ENCODE results near the gene DHCR7. TPM values are rescaled to one million over a fixed set of nuclear protein-coding genes. Genes with fewer than 3 reads are reported as not detected.

DHCR7 gene
- polyA plus RNA-seq, 1 of the 3 experiments (the other 2 are of a cell fraction): 21.4 TPM

- Histone ChIP-seq H3K27me3 (ENCODE audit: insufficient read depth) (no peaks in the 10 kb centered on the region), H3K4me2 (no peak overlapping the region), H3K9me3 (no peaks in the 10 kb centered on the region), H3K9me2 (no peaks in the 10 kb centered on the region), H2AFZ (ENCODE audit: low read depth) (no peak overlapping the region), H3K27ac (ENCODE audit: low read depth in 2 of 2, low read length in 1 of 2) (no peak overlapping the region), H3K36me3 (replicated peaks in 1 of 2; ENCODE audit: control insufficient read depth in 1 of 2, insufficient read depth in 2 of 2, low read length in 1 of 2) (peaks cover 19 to 50% of the 10 kb centered on the region in 2 experiments), H3K79me2 (ENCODE audit: insufficient read depth) (no peaks in the 10 kb centered on the region), H3K4me3 (ENCODE audit: low read depth in 2 of 2, low read length in 1 of 2) (no peak overlapping the region), H3F3A (replicated peaks; ENCODE audit: insufficient read depth) (peaks cover 3% of the 10 kb centered on the region), H3K9ac (no peak overlapping the region), H4K20me1 (ENCODE audit: insufficient read depth) (no peaks in the 10 kb centered on the region), H3K4me1 (ENCODE audit: control insufficient read depth in 1 of 2, insufficient read depth in 2 of 2, low read depth in 1 of 2, low read length in 1 of 2) (peaks cover 7 to 10% of the 10 kb centered on the region in 2 experiments; a peak in 3 of 4 replicates)
- POLR2A ChIA-PET: no interaction called here
- CTCF ChIA-PET: interaction anchor here (1.5 kb wide), 1 partner anchor 97 kb away, joined by 5 read pairs; no protein-coding TSS in a partner anchor
- TF ChIP-seq GATA2 (CRISPR knock-in tag; IDR thresholded peaks at IDR 0.05) (no peak), PBX3 (IDR thresholded peaks at IDR 0.05) (no peak), YY1 (IDR thresholded peaks at IDR 0.05; ENCODE audit: low read depth) (no peak), CHD2 (IDR thresholded peaks at IDR 0.05; ENCODE audit: low read length, partially characterized antibody) (no peak), IRF3 (IDR thresholded peaks at IDR 0.05; ENCODE audit: low read depth, low read length) (no peak), TEAD4 (IDR thresholded peaks at IDR 0.05; ENCODE audit: borderline replicate concordance, insufficient read depth) (no peak), RAD21 (IDR thresholded peaks at IDR 0.05; ENCODE audit: low read length) (no peak), POLR2AphosphoS5 (IDR thresholded peaks at IDR 0.05; ENCODE audit: low read depth, low read length) (no peak), RCOR1 (IDR thresholded peaks at IDR 0.05; ENCODE audit: low read length) (no peak), TCF12 (IDR thresholded peaks at IDR 0.05) (no peak), RXRA (IDR thresholded peaks at IDR 0.05; ENCODE audit: borderline replicate concordance, low read depth) (no peak), NRF1 (IDR thresholded peaks at IDR 0.05; ENCODE audit: low read depth, low read length) (no peak)
- WGBS (ENCODE audit: low lambda C conversion rate): 90% methylated on average over 6 of the region's 6 CpGs
- DNase-seq: no peak
Measured at GRCh38 chr11:71483692-71484091, 35.5 kb upstream of the DHCR7 start.

- Histone ChIP-seq H3K79me2 (ENCODE audit: insufficient read depth) (no peaks in the 10 kb centered on the region), H4K20me1 (ENCODE audit: insufficient read depth) (no peaks in the 10 kb centered on the region), H3K4me1 (ENCODE audit: control insufficient read depth in 1 of 2, insufficient read depth in 2 of 2, low read depth in 1 of 2, low read length in 1 of 2) (peaks cover under 1 to 2% of the 10 kb centered on the region in 2 experiments; a peak in 3 of 4 replicates), H2AFZ (ENCODE audit: low read depth) (no peak overlapping the region), H3K36me3 (replicated peaks in 1 of 2; ENCODE audit: control insufficient read depth in 1 of 2, insufficient read depth in 2 of 2, low read length in 1 of 2) (peaks cover 19 to 59% of the 10 kb centered on the region in 2 experiments), H3K9me3 (no peaks in the 10 kb centered on the region), H3K4me2 (no peak overlapping the region), H3K27ac (ENCODE audit: low read depth in 2 of 2, low read length in 1 of 2) (no peak overlapping the region), H3K9ac (no peak overlapping the region), H3F3A (replicated peaks; ENCODE audit: insufficient read depth) (peaks cover 3% of the 10 kb centered on the region), H3K4me3 (ENCODE audit: low read depth in 2 of 2, low read length in 1 of 2) (no peak overlapping the region), H3K27me3 (ENCODE audit: insufficient read depth) (no peaks in the 10 kb centered on the region), H3K9me2 (no peaks in the 10 kb centered on the region)
- no peak for DNase-seq
- POLR2A ChIA-PET: no interaction called here
- TF ChIP-seq SIN3A (IDR thresholded peaks at IDR 0.05; ENCODE audit: borderline replicate concordance, low read depth, low read length) (no peak), YY1 (IDR thresholded peaks at IDR 0.05; ENCODE audit: low read depth) (no peak), FOXJ3 (CRISPR knock-in tag; IDR thresholded peaks at IDR 0.05) (no peak), USF1 (IDR thresholded peaks at IDR 0.05; ENCODE audit: borderline replicate concordance, low read depth) (no peak), JUND (IDR thresholded peaks at IDR 0.05) (no peak), TCF12 (IDR thresholded peaks at IDR 0.05) (no peak), GATA2 (CRISPR knock-in tag; IDR thresholded peaks at IDR 0.05) (no peak), MXI1 (IDR thresholded peaks at IDR 0.05; ENCODE audit: low read depth, low read length) (no peak), POLR2AphosphoS5 (IDR thresholded peaks at IDR 0.05; ENCODE audit: low read depth, low read length) (no peak), SMC3 (IDR thresholded peaks at IDR 0.05; ENCODE audit: low read depth, low read length) (no peak), FOXM1 (IDR thresholded peaks at IDR 0.05; ENCODE audit: low read depth) (no peak), GABPA (IDR thresholded peaks at IDR 0.05; ENCODE audit: low read depth) (no peak), EZH2phosphoT487 (IDR thresholded peaks at IDR 0.05; ENCODE audit: borderline replicate concordance, low read depth) (no peak)
- WGBS (ENCODE audit: low lambda C conversion rate): 96% methylated on average over 10 of the region's 13 CpGs
- CTCF ChIA-PET: no interaction called here
Measured at GRCh38 chr11:71482746-71483364, 34.7 kb upstream of the DHCR7 start.
